ENCODE measurements around the gene VWA5A. TPM values are rescaled to one million over a fixed set of nuclear protein-coding genes. Genes with fewer than 3 reads are reported as not detected.
"Not testable (repeated sequence)": the region's sequence is repeated elsewhere in the genome, so short reads cannot be mapped to it uniquely, and the experiment has no call there.

VWA5A gene
- total RNA-seq, 1 donor from 2014 or later = 4.2 TPM

DNA sequence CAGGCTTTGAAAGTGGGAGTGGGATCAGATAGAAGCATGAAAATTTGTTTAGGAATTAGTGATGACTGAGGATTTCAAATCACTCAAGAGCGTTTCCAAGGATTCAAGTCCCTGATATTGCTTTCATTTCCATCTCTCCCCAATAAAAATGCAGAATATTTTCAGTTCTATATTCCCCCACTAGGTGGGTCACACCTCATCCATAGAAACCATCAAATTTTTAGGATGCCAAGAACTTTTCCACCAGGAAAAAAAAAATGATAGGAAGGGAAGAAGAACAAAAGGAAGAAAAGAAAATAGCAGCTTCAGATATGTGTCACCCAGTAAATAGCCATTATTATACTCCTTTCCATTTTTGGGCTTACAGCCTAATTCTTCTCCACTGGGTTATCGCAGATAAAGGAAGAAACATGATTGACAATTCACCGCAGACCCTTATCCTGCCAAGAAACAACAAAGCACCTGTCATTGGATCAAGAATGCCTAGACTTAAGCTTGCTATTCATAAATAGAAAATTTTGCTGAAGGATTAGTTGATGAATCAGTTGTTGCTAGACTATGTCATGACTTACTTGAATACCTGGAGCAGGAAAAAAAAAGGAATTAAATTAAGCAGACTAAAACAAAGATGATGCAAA lies 37.6 kb downstream of the VWA5A start:
- ATAC-seq = no peak
- DNase-seq (ENCODE audit: missing footprints) = no peak
- intact Hi-C loops (cut with DNase I) = no loop called here

DNA sequence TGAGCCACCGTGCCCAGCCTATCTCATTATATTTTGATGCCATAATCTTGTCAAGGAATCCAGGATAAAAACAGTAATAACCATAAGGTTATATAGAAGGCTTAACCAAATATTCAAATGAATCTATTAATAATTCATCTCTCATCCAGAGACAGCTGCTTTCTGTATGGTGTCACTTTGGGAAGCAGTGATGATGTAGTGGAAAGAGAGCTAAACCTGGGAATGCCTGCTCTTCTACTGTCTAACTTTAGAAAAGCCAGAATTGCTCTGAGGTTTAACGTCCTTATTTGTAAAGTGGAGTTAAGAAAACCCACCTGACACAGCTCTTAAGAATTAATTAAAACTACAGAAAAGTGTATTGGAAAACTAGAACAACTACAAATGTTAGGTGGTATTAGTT lies 38.6 kb downstream of the VWA5A start:
- intact Hi-C loops (cut with DNase I) = no loop called here
- ATAC-seq = no peak
- DNase-seq (ENCODE audit: missing footprints) = no peak

DNA sequence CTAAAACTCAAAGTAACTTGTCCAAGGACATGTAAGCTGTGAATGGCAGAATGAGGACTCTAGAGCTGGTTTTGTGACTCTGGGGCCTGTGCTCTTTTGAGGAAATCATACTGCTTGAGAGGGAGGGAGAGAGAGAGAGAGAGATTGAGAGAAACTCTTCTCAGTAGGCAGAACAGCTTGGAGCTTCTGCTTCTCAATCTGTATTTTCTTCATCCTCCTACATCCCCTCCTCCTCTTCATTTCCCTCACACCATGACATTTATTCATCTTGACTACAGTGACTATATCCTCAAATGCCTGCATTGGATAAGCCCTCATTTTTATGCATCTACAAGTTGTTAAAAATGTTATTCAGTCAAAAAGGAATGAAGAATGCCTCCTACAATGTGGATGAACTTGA lies 44.2 kb downstream of the VWA5A start:
- DNase-seq (ENCODE audit: missing footprints) (no peak), ATAC-seq (no peak)
- intact Hi-C loops (cut with DNase I) = no loop called here

DNA sequence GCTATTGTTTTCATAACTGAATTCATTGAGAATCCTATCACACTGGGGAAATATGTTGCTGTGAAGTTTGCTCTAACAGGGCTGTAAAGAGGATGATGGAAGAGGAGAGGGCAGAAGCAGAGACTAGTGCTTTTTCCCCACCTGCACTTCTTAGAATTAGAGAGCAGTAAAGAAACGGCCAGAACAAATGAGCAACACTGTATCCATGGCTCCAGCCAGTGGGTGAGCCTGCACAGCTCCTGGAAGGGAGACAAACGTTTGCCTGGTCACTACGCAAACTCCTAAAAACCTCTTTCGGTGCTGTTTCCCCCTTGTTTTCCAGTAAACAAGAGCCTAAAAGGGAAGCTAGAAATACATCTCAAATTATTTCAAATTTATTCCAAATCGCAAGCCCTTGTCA lies 45.7 kb downstream of the VWA5A start:
- DNase-seq (ENCODE audit: missing footprints) = no peak
- intact Hi-C loops (cut with DNase I) = no loop called here
- no peak for ATAC-seq

DNA sequence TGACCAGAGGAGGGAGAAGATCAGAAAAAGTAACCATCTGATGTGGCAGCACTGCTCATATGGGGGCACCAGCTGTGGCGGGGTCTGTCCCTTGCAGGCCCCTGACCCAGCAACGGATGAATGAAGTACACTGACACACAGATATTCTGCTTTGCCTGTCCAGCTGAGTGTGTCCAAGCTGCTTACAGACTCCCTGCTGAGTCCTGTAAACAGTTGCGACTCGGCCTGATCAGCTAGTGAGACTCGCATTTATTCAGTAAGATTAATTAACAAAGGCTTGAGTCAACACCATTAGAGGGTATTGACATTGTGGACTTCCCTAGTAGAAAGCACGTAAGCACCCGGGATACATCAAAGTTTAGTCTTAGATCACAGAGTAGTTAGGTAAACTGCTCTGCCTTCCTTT lies 52.6 kb downstream of the VWA5A start:
- DNase-seq (ENCODE audit: missing footprints) (no peak), ATAC-seq (no peak)
- intact Hi-C loops (cut with DNase I) = no loop called here

DNA sequence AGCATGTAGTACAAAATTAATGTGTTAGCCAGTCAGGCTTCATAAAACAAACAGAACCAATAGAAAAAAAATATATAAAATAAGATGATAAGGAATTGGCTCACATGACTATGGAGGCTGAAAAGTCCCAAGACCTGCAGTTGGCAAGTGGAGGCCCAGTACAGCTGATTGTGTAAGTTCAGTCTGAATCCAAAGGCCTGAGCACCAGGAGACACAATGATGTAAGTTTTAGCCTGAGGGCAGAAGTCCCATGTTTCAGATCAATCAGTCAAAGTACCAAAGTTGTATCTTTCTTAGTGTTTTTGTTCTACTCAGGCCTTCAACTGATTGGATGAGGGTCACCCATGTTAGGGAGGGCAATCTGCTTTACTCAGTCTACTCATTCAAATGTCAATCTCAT lies 53.5 kb downstream of the VWA5A start:
- intact Hi-C loops (cut with DNase I) = no loop called here
- DNase-seq (ENCODE audit: missing footprints) = no peak
- ATAC-seq = no peak

DNA sequence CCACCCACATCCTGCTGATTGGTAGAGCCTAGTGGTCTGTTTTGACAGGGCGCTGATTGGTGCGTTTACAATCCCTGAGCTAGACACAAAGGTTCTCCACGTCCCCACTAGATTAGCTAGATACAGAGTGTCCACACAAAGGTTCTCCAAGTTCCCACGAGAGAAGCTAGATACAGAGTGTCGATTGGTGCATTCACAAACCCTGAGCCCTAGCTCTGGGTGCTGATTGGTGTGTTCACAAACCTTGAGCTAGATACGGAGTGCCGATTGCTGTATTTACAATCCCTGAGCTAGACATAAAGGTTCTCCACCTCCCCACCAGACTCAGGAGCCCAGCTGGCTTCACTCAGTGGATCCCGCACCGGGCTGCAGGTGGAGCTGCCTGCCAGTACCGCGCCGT lies 55.1 kb downstream of the VWA5A start:
- ATAC-seq; intact Hi-C loops (cut with DNase I): not testable (repeated sequence)

DNA sequence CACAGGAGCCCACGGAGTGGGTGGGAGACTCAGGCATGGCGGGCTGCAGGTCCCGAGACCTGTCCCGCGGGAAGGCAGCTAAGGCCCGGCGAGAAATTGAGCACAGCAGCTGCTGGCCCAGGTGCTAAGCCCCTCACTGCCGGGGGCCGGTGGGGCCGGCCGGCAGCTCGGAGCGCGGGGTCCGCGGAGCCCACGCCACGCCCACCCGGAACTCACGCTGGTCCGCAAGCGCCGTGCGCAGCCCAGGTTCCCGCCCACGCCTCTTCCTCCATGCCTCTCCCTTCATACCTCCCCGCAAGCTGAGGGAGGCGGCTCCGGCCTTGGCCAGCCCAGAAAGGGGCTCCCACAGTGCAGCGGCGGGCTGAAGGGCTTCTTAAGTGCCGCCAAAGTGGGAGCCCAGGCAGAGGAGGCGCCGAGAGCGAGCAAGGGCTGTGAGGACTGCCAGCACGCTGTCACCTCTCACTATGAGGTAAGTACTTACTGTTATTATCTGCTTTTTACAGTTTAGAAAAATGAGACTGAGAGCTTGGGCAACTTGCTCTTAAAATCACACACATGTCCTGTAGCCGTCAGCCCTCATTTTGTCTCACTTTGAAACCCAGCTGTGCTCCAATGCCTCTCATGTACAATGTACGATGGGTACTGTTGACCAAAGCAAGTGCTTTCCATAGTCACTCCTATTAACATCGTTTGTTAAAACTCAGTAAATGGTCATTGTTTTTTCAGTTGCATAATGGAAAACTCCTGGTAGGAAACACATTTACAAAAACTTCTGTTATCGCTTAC lies 55.7 kb downstream of the VWA5A start:
- ATAC-seq (no peak), DNase-seq (ENCODE audit: missing footprints) (peak; percentile 27)
- intact Hi-C loops (cut with DNase I) = no loop called here

More for the DNA sequence above, 55.1 kb downstream of the VWA5A start:
- not testable (repeated sequence) for DNase-seq (ENCODE audit: missing footprints)

DNA sequence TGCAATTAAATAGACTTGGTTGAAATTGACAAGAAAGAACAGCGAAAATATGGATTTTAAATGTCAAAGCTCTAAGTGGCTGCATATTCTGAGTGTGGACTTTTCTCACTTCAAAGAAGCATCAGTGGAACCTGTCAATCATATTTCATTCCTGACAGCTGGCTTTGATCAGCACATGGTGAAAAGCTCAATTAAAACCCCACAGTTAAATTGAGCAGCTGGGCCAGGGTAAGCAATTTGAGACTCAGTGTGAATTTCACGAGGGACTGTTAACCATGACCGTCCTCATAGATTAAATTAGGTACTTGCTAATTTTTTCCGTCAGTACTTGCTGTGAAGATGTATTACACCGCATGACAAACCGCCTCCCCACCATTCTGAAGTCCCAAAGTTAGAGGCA lies 56.9 kb downstream of the VWA5A start:
- intact Hi-C loops (cut with DNase I) = no loop called here
- ATAC-seq (no peak), DNase-seq (ENCODE audit: missing footprints) (no peak)

DNA sequence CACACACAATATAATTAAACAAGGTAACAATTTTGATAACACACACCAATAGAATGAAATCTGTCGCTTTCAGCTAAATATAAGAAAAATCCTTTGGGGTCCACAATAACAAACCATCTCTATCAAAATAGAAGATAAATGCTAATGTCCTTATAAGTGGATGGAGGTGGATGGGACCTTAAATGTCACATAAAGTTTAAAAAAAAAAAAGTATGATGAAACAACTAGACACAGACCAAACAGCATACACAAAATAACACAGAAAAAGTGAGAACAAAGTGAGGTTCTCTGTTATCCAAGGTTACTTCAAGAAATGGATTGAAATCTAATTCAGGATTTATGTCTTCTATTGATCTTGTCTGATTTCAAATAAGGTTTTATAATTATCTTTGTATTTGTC lies 57.3 kb downstream of the VWA5A start:
- intact Hi-C loops (cut with DNase I) = no loop called here
- DNase-seq (ENCODE audit: missing footprints) (no peak), ATAC-seq (no peak)

DNA sequence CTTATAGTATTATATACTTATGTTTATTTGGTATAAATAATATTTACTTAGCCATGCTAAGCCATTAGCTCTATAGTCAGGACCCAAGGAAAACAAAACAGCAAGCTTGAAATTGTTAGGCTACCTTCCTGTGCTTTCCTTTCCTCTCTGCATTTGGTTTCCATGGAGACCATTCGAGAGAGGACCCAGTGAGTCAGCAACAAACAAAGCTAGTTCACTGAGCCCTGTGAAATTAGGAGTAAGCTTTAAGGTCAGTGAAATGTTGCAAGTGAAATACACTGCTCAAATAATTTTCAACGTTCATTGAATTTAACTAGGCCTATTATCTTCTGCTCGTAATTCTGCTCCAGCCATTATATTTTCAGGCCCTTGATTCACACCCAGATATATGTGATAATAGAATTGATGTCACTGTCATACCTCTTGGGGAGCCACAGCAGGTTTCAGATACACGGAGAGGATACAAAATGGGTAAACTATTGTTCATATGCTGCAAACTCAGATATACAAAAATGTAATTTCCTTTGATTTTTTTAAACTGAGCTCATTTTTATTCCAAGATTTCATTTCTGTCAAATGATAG lies 58.8 kb downstream of the VWA5A start:
- ATAC-seq (no peak), DNase-seq (ENCODE audit: missing footprints) (no peak)
- intact Hi-C loops (cut with DNase I) = no loop called here

DNA sequence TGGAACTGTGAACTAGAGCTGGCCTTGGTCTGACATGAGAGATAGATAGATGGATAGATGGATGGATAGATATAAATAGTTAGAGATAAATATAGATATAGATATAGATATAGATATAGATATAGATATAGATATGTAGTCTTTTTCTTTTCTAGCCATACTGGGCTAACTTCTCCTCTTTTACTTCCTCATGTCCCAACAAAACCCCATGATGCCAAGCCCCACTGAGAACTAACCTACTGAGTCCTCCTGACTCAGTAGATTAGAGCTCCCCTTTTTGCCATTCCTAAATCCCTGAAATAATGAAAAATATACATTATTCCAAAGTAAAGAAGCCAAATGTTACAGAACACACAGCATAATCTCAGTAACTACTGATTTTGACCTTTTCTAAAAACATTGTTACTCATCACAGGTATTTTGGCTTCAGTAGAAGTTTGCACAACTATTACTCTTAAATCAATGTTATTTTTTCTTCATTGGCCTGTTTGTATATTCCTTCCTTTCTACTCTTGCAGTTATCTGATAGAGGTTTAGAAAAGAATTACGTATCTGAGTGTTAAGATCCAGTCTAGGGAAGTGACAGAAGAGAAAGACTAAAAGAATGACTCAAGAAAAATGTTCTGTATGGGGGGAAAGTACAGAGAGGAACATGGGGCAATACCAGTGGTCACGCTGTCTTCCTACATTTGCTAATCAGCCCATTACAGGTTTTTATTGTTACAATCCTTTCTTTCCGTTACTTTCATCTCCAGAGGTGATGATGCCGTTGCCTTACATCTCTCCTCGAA lies 61.9 kb downstream of the VWA5A start:
- no peak for DNase-seq (ENCODE audit: missing footprints)
- intact Hi-C loops (cut with DNase I) = no loop called here
- ATAC-seq = no peak

DNA sequence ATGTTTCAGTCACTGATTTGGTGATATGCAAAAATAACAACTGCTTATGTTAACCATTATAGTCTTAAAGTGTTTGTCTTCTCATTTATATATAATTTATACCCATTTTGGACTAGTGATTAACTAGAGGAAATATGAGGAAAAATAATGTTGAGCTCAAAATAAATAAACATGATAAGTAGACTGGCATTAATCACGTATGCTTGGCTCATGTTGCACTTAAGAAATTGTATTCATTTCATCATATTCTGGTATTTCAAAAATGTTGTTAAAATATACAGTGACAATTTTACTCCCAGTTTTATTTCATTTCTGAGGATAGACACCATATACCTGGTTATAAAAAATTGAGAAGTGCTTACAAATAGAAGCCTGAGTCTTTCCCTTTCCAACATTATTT lies 64.1 kb downstream of the VWA5A start:
- DNase-seq (ENCODE audit: missing footprints) = no peak
- intact Hi-C loops (cut with DNase I) = no loop called here
- no peak for ATAC-seq

DNA sequence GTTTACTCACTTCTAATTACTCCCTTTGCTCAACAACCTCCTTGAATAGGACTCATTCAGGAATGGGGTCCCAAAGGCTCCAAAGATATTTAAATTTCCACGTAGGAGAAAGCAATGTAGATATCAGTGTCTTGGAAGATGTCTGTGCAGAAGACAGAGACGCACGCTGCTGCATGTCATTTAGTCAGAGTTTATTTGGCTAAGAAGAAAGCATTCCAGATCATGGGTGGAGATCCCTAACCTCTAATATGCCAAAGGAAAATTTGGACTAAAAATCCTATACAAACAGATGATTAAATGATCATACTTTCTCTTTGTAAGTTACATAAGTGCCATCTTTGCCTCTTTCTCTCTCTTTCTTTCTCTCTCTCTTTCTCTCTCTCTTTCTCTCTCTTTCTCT lies 67.8 kb downstream of the VWA5A start, which contains the start of gene OR10D3:
Gene OR10D3, plus strand, starts transcription at position 278 of the 400 bp plus-strand sequence. CDS start 1,925 bp downstream, outside the sequence.
- no peak for ATAC-seq
- intact Hi-C loops (cut with DNase I) = no loop called here
- DNase-seq (ENCODE audit: missing footprints) = no peak

DNA sequence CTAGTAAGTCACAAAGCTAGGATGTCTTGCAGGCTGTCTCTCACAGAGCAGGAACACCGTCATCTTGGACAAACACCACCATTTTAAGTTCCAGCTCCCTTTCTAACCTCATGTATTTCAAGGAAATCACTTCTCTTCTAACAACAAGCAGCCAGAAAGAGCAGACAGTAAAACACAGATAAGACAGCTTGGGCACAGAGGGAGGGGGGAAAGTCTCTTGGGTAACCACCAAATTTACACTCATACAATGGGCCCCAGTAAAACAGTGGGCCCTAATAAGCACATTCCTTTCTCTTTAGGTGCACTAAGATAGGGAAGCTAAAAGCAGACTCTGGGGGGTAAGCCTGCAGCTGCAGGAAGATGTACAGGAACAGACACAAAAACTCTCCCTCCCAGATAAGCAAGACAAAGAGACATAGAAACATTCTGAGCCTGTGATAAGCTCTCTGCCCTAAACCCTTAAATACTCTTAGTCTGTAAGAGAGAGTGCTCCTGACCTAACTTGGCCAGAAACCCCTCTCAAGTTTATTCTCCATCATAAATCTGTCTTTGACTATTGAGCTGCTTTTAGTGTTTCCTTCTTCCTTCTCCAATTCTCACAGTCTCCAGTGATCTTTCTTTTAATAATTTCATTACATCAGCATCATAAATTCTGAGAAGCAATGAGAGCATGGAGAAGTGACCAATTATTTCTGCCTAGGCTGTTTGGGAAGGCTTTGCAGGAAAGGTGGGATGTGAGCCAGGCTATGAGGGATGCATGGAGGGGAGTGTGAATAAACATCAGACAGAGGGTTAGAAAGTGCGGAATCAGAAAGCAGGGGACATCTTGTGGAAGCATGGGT lies 75.3 kb downstream of the VWA5A start:
- intact Hi-C loops (cut with DNase I) = loop anchor here (10.0 kb wide), 1 partner anchor 116 kb away; no protein-coding TSS in a partner anchor
- ATAC-seq = no peak
- no peak for DNase-seq (ENCODE audit: missing footprints)

DNA sequence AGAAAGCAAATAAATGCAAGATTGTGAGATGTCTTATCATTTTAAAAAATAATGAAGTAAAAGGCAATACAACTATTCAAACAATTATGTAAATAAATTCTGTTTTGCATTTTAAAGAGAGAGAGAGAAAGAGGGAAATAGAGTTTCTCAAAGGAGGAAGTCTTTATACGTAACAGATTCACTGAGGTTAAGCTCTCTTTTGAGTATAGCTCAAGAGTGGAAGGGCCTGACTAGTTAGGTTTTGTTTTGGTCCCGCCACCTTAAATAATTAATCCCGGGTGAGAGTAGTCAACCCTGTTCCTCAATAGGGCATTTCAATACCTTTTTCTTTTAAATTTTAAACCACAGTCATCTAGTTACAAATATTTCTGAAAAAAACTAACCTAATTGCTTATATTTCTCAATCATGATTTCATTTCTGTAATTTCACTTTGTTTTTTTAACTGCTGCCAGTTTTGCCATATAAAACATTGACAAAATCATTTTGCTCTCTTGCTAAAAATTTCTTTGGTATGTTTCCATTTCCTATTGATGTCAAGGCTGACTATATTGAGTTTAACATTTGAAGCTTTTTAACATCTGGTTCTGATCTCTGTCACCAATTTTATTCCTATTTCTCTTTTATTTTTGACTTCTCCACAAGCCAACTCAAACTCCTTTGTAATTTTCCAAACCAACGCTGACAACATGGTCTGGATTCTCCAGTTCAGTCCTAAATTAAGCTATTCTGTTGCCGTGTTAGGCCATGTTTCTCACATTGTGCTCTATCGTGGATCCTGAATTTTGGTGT lies 78.2 kb downstream of the VWA5A start:
- ATAC-seq = no peak
- no peak for DNase-seq (ENCODE audit: missing footprints)
- intact Hi-C loops (cut with DNase I) = loop anchor here (10.0 kb wide), 1 partner anchor 119 kb away; no protein-coding TSS in a partner anchor
